Activated CD4-positive, alpha-beta T cell treated with anti-CD3 and anti-CD28 coated beads, Interleukin-2, Interleukin-6, amounts not matched to agents 100 ng/mL and 50 ng/mL, durations not matched to agents 16 hours and 8 hours (primary cell): ENCODE data around the gene SERGEF.

Experiments used
- DNase-seq: peaks from one replicate; pipeline ENCODE4 v3.0.0-alpha.2; 2020

Gene SERGEF

GRCh38 chr11:17810041-17810440 is 202.8 kb downstream of the SERGEF start:
- no peak for DNase-seq

GRCh38 chr11:17807034-17807433 is 205.8 kb downstream of the SERGEF start:
- no peak for DNase-seq

DNA sequence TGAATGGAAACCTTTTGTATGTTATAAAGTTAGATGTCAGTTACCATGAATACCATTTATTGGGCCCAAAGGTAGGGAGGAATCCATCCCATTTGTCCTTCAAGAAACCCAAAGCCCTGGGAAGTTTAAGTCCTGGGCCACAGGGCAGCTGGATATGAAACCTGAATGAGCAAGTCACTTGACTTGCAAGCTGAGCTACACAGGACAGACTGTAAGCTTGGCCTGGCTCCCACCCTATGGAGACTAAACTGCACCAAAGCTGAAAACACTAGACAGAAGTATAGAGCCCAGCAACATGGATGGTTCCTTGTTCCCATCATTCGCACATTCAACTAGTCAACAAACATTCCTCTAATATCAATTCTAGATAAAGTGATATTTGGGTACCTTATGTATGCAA is 207.0 kb downstream of the SERGEF start:
- DNase-seq = no peak

DNA sequence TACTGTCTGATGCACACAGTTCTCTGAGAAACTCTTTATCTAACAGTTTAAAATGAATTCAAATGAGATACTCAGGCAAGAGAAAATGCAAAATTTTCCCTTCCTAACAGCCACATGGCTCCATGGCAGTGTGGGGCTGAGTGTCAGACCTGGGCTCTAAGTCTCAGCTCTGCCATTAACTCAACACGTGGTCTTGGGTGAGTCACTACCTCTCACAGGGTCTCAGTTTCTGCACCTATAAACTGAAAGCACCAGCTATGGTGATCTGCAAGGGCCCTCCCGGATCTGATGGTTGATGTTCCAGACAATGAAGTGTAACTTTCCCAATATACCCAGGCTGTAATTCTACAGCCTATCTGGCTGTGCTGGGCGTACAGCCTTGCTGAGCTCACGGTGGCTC is 207.8 kb downstream of the SERGEF start:
- DNase-seq = no peak

DNA sequence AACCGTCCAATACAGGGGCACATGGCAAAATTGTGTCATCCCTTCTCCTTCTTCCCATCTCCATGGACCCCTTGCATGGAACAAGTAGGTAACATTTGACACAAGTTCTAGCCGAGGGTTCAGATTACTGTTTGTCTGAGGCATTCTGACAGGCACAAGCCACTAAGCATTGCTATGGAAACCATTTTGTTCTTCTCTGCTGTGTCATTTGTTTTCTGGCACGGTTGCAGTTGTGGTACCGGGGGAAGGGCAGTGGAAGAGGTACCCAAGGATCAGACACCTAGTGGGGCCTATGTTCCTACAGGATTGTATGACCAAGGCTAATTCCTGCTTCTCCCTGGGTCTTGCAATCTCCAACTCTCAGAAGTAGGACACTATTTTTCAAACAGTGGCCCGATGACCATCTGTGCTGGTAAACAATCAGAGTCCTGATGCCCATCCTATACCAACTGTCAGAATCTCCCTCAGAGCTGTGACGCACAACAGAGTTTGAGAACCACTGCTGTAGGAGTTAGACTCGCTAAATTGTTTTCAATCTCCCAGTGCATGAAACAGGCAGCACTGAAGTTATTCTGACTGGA is 209.0 kb downstream of the SERGEF start:
- DNase-seq = no peak

- DNase-seq = no peak
Observed at GRCh38 chr11:17802491-17802890, 210.4 kb downstream of the SERGEF start.

- no peak for DNase-seq
Observed at GRCh38 chr11:17801166-17801565, 211.7 kb downstream of the SERGEF start.

DNA sequence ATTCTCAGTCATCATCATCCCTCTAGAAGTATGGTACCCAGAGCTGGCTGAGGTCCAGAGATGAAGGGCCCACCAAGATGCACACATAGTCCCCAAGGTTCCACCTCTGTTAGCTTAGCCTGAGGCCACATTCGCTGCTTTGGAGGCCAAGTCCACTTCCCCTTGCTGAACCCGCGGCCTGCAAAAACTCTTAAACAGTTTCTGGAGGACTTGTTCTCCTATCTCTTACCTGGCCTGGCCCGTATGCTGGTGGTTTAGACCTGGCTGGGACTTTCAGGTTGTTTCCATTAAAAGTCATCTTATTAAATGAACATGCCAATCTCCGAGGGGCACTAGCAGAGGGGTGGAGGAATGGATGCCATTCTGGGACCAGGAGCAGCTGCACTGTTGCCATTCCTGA is 213.7 kb downstream of the SERGEF start:
- no peak for DNase-seq

GRCh38 chr11:17798716-17799115 is 214.1 kb downstream of the SERGEF start:
- no peak for DNase-seq

GRCh38 chr11:17798253-17798652 is 214.6 kb downstream of the SERGEF start:
- no peak for DNase-seq

- no peak for DNase-seq
Observed at GRCh38 chr11:17796154-17796553, 216.7 kb downstream of the SERGEF start.

GRCh38 chr11:17794981-17795380 is 217.9 kb downstream of the SERGEF start:
- DNase-seq = no peak

- no peak for DNase-seq
Observed at GRCh38 chr11:17793642-17794170, 219.1 kb downstream of the SERGEF start.

- DNase-seq = no peak
Observed at GRCh38 chr11:17792161-17792560, 220.7 kb downstream of the SERGEF start.

GRCh38 chr11:17791144-17791543 is 221.7 kb downstream of the SERGEF start:
- DNase-seq = no peak

DNA sequence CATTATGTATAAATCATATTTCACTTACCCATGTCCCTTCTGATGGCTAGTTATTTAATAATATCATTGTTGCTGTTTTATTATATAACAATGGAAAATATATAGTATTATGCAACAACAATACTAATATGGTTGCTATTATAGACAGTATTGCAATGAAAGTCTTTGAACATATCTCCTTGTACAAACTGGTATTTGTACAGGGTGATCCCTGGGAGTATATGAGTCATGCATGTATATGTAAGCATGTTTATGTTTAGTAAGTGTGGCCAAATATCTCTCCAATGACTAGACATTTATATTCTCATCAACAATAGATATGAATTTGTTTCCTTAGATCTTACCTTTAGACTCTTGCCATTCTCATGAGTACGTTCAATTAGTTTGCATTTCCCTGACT is 222.4 kb downstream of the SERGEF start:
- DNase-seq = no peak

- DNase-seq = no peak
Observed at GRCh38 chr11:17788084-17788483, 224.8 kb downstream of the SERGEF start.

DNA sequence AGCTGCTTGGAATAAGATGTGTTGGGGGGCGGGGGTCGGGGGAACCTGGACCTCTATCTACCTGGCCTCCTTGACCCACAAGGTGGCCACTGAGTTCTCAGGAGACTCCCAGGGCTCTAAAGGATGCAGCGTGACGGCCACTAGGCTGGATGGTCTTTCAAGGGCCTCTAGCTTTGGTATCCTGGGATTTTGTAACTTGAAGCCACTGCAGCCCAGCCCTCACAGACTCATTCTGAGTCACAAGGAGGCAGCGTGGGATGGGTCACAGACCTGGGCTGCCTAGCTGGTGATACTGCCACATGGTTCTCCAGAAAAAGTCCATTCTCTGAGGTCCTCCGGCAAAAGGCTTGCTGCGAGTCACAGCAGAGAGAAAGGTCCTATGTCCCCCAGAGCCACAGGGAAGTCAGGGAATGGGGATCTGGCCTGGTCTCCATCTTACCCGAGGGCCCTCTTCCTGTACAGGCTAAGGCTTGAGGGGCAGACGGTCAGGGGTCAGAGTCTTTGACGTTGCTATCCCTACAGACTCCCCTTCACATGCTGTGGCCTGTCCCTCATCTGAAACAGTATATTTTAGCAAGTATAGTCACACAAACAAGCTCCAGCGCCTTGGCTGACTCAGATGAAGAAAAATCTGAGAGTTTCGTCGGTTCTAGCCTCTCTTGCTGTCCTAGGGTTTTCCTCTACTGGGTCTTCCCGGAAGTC is 225.9 kb downstream of the SERGEF start:
- DNase-seq = no peak

GRCh38 chr11:17783878-17784277 is 229.0 kb downstream of the SERGEF start:
- DNase-seq = no peak

DNA sequence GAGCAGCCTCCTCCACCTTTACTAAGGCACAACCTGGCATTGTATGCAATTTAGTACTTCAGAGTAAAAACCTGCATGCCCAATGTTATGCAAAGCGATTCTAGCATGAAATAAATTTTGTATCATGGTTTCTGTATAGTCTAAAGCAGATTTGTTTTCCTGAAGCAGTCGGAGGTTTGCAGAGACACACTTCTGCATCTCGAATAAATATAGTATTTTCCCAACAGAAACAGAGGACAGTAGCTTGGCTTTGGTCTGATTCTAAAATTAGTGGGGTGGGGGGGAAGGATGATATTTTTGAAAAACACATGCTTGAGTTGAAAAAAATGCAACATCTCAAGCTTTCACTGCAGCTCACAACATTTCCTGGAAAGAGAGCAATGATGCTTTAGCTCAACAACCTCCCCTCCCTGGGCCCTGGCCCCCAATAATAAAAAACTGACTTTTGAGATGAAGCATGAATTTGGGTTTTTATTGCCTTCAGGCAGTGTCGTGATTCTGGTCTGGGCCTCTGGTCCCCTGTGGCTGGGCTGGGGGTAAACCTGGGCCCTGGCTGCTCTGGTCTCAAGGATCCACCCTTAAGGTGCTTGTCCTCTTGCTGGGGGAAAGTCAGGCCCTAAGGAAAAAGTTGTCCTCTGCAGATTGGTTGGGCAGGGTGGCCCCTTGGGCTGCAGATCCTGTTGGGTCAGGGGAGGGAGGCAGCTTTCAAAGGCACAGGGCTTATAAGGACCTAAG is 230.1 kb downstream of the SERGEF start:
- no peak for DNase-seq

GRCh38 chr11:17782145-17782544 is 230.7 kb downstream of the SERGEF start:
- DNase-seq = no peak

- DNase-seq = no peak
Observed at GRCh38 chr11:17781626-17782025, 231.2 kb downstream of the SERGEF start.

GRCh38 chr11:17781221-17781620 is 231.6 kb downstream of the SERGEF start:
- no peak for DNase-seq

DNA sequence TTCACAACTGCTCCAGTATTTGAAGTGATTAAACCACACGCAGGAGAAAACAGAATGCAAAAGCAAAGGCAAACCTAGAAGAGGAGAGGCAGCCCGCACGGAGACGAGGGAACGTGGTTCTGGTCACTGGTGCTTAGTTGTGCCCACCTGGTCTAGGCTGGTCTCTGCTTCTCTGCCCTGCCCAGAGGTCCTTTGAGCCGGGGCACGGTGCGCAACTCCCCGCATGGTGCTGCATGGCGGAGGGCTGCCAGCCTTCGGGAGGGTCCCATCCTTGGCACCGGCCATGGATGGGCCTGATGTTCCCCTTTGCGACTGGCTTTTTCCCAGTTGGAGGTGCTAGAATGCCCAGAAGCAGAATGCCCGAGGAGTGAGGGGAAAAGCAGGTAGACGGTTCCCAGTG is 232.2 kb downstream of the SERGEF start:
- no peak for DNase-seq
